Left lung (tissue), 10 donors: ENCODE data around the gene MUTYH. TPM values are rescaled to one million over a fixed set of nuclear protein-coding genes. Genes with fewer than 3 reads are reported as not detected.
"Not testable (repeated sequence)": the region's sequence is repeated elsewhere in the genome, so short reads cannot be mapped to it uniquely, and the experiment has no call there.

Source experiments
- ATAC-seq: fragments of 200-7000 bp; cut with Tn5 transposase; one replicate; pipeline ENCODE4 v1.9.1; 2020; ENCODE audit warnings: moderate library complexity
- DNase-seq, 4 donors: peaks; one replicate each; pipeline ENCODE4 v3.0.0-alpha.2; 2013 to 2020
- H3K27ac ChIP-seq, 2 donors: fragments of 200-600 bp; sonication (generic) in 1 of 2; one replicate each; pipeline versions ENCODE4 v1.5.0 to v1.8.0; 2020 to 2021
- H3K27me3 ChIP-seq, 2 donors: fragments of 200-600 bp; sonication (generic) in 1 of 2; one replicate each; pipeline versions ENCODE4 v1.5.0 to v1.8.0; 2020 to 2021
- H3K36me3 ChIP-seq, 2 donors: fragments of 200-600 bp; sonication (generic) in 1 of 2; one replicate each; pipeline versions ENCODE4 v1.5.0 to v1.8.0; 2020 to 2021
- H3K4me1 ChIP-seq, 2 donors: fragments of 200-600 bp; one replicate each; pipeline ENCODE4 v1.8.0; 2021
- H3K4me3 ChIP-seq, 2 donors: fragments of 200-600 bp; sonication (generic) in 1 of 2; one replicate each; pipeline versions ENCODE4 v1.5.0 to v1.8.0; 2020 to 2021; ENCODE audit warnings: mild to moderate bottlenecking in 1 of 2
- H3K9me3 ChIP-seq, 2 donors: fragments of 200-600 bp; sonication (generic) in 1 of 2; one replicate each; pipeline versions ENCODE4 v1.5.0 to v1.8.0; 2020 to 2021
- CTCF ChIP-seq, 2 donors: fragments of 200-600 bp; sonication (generic) in 1 of 2; IDR thresholded peaks; one replicate each; pipeline versions ENCODE4 v1.5.0 to v1.8.0; 2021; ENCODE audit warnings: antibody characterized with exemption in 2 of 2
- intact Hi-C, 2 donors: fragments of 100-400 bp; cut with DNase I; formaldehyde crosslinking; loops; one replicate each; pipeline versions ENCODE4 v1.11.2 to v1.14.2; 2022
- polyA plus RNA-seq, 6 donors: library from polyadenylated mRNA; unstranded; fragments of 120-200 nt; gene quantifications; one replicate each; pipeline ENCODE4 v1.2.1, GENCODE V29; 2013; ENCODE audit not compliant: insufficient read length in 6 of 6
- total RNA-seq, 2 donors: library from RNA; stranded (reverse); fragmentation: NEBNext Ultra II Directional; extraction: Animal tissue kit (Norgen Biotek cat#: 25700); gene quantifications; one replicate each; pipeline ENCODE4 v1.2.1, GENCODE V29; 2021
- donor health status: DM: no; HTN: yes; CAD: no.
- donor health status: DM: no; HTN: no; CAD: no.

The MUTYH gene
- total and polyA plus RNA-seq, 8 donors, result 15.4 to 33.6 (median 27.7) TPM

GRCh38 chr1:45291716-45292115, 48.5 kb downstream of the MUTYH start:
- ATAC-seq (no peak), DNase-seq (no peak)
- intact Hi-C loops, result no loop called here
- no peaks in the 10 kb centered on the region for H3K4me1 ChIP-seq
- no peaks in the 10 kb centered on the region for H3K9me3 ChIP-seq
- H3K36me3 ChIP-seq, result no peaks in the 10 kb centered on the region
- TF ChIP-seq CTCF (IDR thresholded peaks at IDR 0.05), result no peak
- H3K4me3 ChIP-seq, result no peak overlapping the region
- no peaks in the 10 kb centered on the region for H3K27me3 ChIP-seq
- no peak overlapping the region for H3K27ac ChIP-seq

- DNase-seq, intact Hi-C loops, H3K9me3 ChIP-seq, H3K27ac ChIP-seq, H3K36me3 ChIP-seq, H3K27me3 ChIP-seq, ATAC-seq, H3K4me3 ChIP-seq, H3K4me1 ChIP-seq: not testable (repeated sequence)
Measured at GRCh38 chr1:45291002-45291401, 49.2 kb downstream of the MUTYH start.

- DNase-seq, H3K27ac ChIP-seq, H3K36me3 ChIP-seq, H3K4me1 ChIP-seq, H3K9me3 ChIP-seq, H3K27me3 ChIP-seq, intact Hi-C loops, H3K4me3 ChIP-seq, ATAC-seq: not testable (repeated sequence)
Measured at GRCh38 chr1:45286521-45286920, 53.7 kb downstream of the MUTYH start.

GRCh38 chr1:45284858-45285257, 55.4 kb downstream of the MUTYH start:
- H3K4me1 ChIP-seq, intact Hi-C loops, H3K36me3 ChIP-seq: not testable (repeated sequence)

GRCh38 chr1:45282351-45282750, 57.9 kb downstream of the MUTYH start:
- Histone ChIP-seq H3K9me3 (no peaks in the 10 kb centered on the region), H3K36me3 (no peaks in the 10 kb centered on the region), H3K27me3 (no peaks in the 10 kb centered on the region), H3K4me1 (no peaks in the 10 kb centered on the region), H3K27ac (no peak overlapping the region), H3K4me3 (no peak overlapping the region)
- TF ChIP-seq CTCF (IDR thresholded peaks at IDR 0.05), result no peak
- no peak for ATAC-seq
- DNase-seq, result no peak
- intact Hi-C loops, result no loop called here

More at GRCh38 chr1:45284858-45285257, 55.4 kb downstream of the MUTYH start:
- not testable (repeated sequence) for H3K27me3 ChIP-seq, DNase-seq, H3K4me3 ChIP-seq, ATAC-seq, H3K27ac ChIP-seq, H3K9me3 ChIP-seq

Other genes with a start within 250 kb of the MUTYH start
- 1 to 10 TPM; 2.0 to 2.8 TPM for gene ZSWIM5, start 133.8 kb downstream of the MUTYH start, total RNA-seq
- 1 to 10 TPM; 4.2 to 6.3 (median 5.3) TPM for gene ZSWIM5, start 133.8 kb downstream of the MUTYH start, polyA plus RNA-seq
- 1 to 10 TPM in 1 of 2 donors, under 1 TPM in 1; 0.20 to 1.5 TPM for gene HPDL, start 13.5 kb downstream of the MUTYH start, total RNA-seq
- gene HPDL, start 13.5 kb downstream of the MUTYH start, polyA plus RNA-seq, result 1 to 10 TPM; 1.3 to 2.3 (median 1.6) TPM
- gene TOE1, start 270 bp downstream of the MUTYH start, total RNA-seq, result 1 to 10 TPM; 6.6 to 9.2 TPM
- gene TOE1, start 270 bp downstream of the MUTYH start, polyA plus RNA-seq, result 10 to 100 TPM; 10.6 to 14.3 (median 12.9) TPM
- gene TESK2, start 150.7 kb upstream of the MUTYH start, total RNA-seq, result 1 to 10 TPM; 4.3 to 5.9 TPM
- 10 to 100 TPM in 3 of 6 donors, 1 to 10 TPM in 3; 8.5 to 12.5 (median 10.2) TPM for gene TESK2, start 150.7 kb upstream of the MUTYH start, polyA plus RNA-seq
- gene CCDC163, start 159.6 kb upstream of the MUTYH start, total RNA-seq, result 1 to 10 TPM in 1 of 2 donors, under 1 TPM in 1; 0.50 to 2.0 TPM
- gene CCDC163, start 159.6 kb upstream of the MUTYH start, polyA plus RNA-seq, result 1 to 10 TPM; 1.7 to 6.4 (median 4.0) TPM
- 1 to 10 TPM; 5.8 to 5.9 TPM for gene MMACHC, start 159.9 kb upstream of the MUTYH start, total RNA-seq
- gene MMACHC, start 159.9 kb upstream of the MUTYH start, polyA plus RNA-seq, result 10 to 100 TPM in 4 of 6 donors, 1 to 10 TPM in 2; 8.7 to 12.7 (median 11.5) TPM
- 100 to 1,000 TPM; 427 to 579 TPM for gene PRDX1, start 181.4 kb upstream of the MUTYH start, total RNA-seq
- gene PRDX1, start 181.4 kb upstream of the MUTYH start, polyA plus RNA-seq, result 100 to 1,000 TPM; 190 to 270 (median 229) TPM
- 100 to 1,000 TPM; 183 to 258 TPM for gene AKR1A1, start 210.4 kb upstream of the MUTYH start, total RNA-seq
- 100 to 1,000 TPM; 134 to 161 (median 144) TPM for gene AKR1A1, start 210.4 kb upstream of the MUTYH start, polyA plus RNA-seq
- gene NASP, start 243.6 kb upstream of the MUTYH start, total RNA-seq, result 10 to 100 TPM; 57.6 to 71.6 TPM
- gene NASP, start 243.6 kb upstream of the MUTYH start, polyA plus RNA-seq, result 100 to 1,000 TPM; 309 to 407 (median 355) TPM